ENCODE measurements around the gene AIRE. TPM values are rescaled to one million over a fixed set of nuclear protein-coding genes. Genes with fewer than 3 reads are reported as not detected.

AIRE gene
- total RNA-seq, 4 donors from 2014 or later = not detected

DNA sequence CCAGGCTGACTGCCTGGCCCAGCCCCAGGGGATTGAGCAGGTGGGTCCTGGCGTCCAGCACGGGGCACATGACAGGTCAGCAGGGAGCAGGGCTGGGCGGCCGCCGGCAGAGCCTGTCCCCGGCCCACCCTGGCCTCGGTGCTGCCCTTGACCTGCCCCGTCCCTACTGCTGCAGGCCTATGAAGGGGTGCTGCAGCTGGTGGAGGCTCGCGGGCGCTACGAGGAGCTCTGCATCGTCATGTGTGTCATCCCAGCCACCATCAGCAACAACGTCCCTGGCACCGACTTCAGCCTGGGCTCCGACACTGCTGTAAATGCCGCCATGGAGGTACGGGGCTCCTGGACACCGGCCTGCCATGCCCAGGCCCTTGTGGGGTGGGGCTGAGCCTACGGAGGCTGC lies 37.9 kb downstream of the AIRE start:
- H3K27me3 ChIP-seq = no peaks in the 10 kb centered on the region
- no peaks in the 10 kb centered on the region for H3K36me3 ChIP-seq
- intact Hi-C loops (cut with DNase I; ENCODE audit: low total_unique reads) (no loop called here), in situ Hi-C loops (cut with MboI; ENCODE audit: low sequenced_read_pairs in 4 of 4) (no loop called here)
- ATAC-seq = peak in 1 of 2 donors; percentile 27
- no peak overlapping the region for H3K4me3 ChIP-seq
- TF ChIP-seq POLR2A (IDR thresholded peaks at IDR 0.05) = no peak
- TF ChIP-seq, protein P1, sequence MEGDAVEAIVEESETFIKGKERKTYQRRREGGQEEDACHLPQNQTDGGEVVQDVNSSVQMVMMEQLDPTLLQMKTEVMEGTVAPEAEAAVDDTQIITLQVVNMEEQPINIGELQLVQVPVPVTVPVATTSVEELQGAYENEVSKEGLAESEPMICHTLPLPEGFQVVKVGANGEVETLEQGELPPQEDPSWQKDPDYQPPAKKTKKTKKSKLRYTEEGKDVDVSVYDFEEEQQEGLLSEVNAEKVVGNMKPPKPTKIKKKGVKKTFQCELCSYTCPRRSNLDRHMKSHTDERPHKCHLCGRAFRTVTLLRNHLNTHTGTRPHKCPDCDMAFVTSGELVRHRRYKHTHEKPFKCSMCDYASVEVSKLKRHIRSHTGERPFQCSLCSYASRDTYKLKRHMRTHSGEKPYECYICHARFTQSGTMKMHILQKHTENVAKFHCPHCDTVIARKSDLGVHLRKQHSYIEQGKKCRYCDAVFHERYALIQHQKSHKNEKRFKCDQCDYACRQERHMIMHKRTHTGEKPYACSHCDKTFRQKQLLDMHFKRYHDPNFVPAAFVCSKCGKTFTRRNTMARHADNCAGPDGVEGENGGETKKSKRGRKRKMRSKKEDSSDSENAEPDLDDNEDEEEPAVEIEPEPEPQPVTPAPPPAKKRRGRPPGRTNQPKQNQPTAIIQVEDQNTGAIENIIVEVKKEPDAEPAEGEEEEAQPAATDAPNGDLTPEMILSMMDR (IDR thresholded peaks at IDR 0.05 in 4 of 5, conservative IDR thresholded peaks at IDR 0.05 in 1 of 5) = no peak
- no peaks in the 10 kb centered on the region for H3K9me3 ChIP-seq
- H3K27ac ChIP-seq = no peak overlapping the region
- no peak for DNase-seq
- H3K4me1 ChIP-seq = no peaks in the 10 kb centered on the region

GRCh38 chr21:44324106-44324853 lies 38.6 kb downstream of the AIRE start:
- H3K4me3 ChIP-seq = no peak overlapping the region
- intact Hi-C loops (cut with DNase I; ENCODE audit: low total_unique reads) (no loop called here), in situ Hi-C loops (cut with MboI; ENCODE audit: low sequenced_read_pairs in 4 of 4) (no loop called here)

DNA sequence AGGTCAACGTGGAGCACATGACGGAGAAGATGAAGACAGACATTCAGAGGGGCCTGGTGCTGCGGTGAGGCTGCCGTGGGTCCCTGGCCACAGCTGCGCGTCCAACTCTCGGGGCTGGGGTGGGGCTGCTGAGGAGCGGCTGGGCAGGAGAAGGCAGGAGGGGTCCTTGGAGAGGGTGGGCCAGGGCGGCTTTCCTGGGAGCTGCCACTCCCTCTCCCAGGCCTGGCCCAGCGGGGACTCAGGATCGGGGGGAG lies 39.1 kb downstream of the AIRE start:
- Histone ChIP-seq H3K27me3 (no peaks in the 10 kb centered on the region), H3K36me3 (no peaks in the 10 kb centered on the region), H3K27ac (no peak overlapping the region), H3K9me3 (no peaks in the 10 kb centered on the region), H3K4me3 (no peak overlapping the region), H3K4me1 (no peaks in the 10 kb centered on the region)
- intact Hi-C loops (cut with DNase I; ENCODE audit: low total_unique reads) = no loop called here
- in situ Hi-C loops (cut with MboI; ENCODE audit: low sequenced_read_pairs in 4 of 4) = loop anchor here in 1 of 4 donors (25.0 kb wide), 1 partner anchor 463 kb away; no protein-coding TSS in a partner anchor
- DNase-seq (no peak), ATAC-seq (no peak)
- no peak for TF ChIP-seq POLR2A (IDR thresholded peaks at IDR 0.05)
- TF ChIP-seq, protein P1 (IDR thresholded peaks at IDR 0.05 in 4 of 5, conservative IDR thresholded peaks at IDR 0.05 in 1 of 5) = no peak

More at GRCh38 chr21:44324106-44324853, 38.6 kb downstream of the AIRE start:
- no peaks in the 10 kb centered on the region for H3K4me1 ChIP-seq
- DNase-seq (no peak), ATAC-seq (no peak)
- H3K27me3 ChIP-seq = no peaks in the 10 kb centered on the region
- no peak overlapping the region for H3K27ac ChIP-seq
- H3K9me3 ChIP-seq = no peaks in the 10 kb centered on the region
- no peaks in the 10 kb centered on the region for H3K36me3 ChIP-seq
- TF ChIP-seq, protein P1 (IDR thresholded peaks at IDR 0.05 in 4 of 5, conservative IDR thresholded peaks at IDR 0.05 in 1 of 5) = no peak
- TF ChIP-seq POLR2A (IDR thresholded peaks at IDR 0.05) = no peak

- no peak for ATAC-seq
- no peaks in the 10 kb centered on the region for H3K36me3 ChIP-seq
- no peaks in the 10 kb centered on the region for H3K9me3 ChIP-seq
- no peaks in the 10 kb centered on the region for H3K27me3 ChIP-seq
- H3K4me3 ChIP-seq = no peak overlapping the region
- intact Hi-C loops (cut with DNase I; ENCODE audit: low total_unique reads) = no loop called here
- in situ Hi-C loops (cut with MboI; ENCODE audit: low sequenced_read_pairs in 4 of 4) = loop anchor here in 1 of 4 donors (25.0 kb wide), 1 partner anchor 462 kb away; no protein-coding TSS in a partner anchor
- H3K27ac ChIP-seq = no peak overlapping the region
- DNase-seq = no peak
- H3K4me1 ChIP-seq = no peaks in the 10 kb centered on the region
- TF ChIP-seq POLR2A (IDR thresholded peaks at IDR 0.05) = no peak
- TF ChIP-seq, protein P1 (IDR thresholded peaks at IDR 0.05 in 4 of 5, conservative IDR thresholded peaks at IDR 0.05 in 1 of 5) = no peak
Observed at GRCh38 chr21:44325386-44326271, 40.0 kb downstream of the AIRE start.

All from gastrocnemius medialis (tissue), 4 donors.